Cardiac fibroblast (primary cell): ENCODE results near the gene SLC2A8.

Experiments
- DNase-seq, 2 donors: peaks; one replicate each; pipeline versions ENCODE4 v3.0.0 to v3.0.0-alpha.2; 2010; ENCODE audit warnings: low read depth in 2 of 2
- H3K4me3 ChIP-seq, 2 donors: replicated peaks in 1 of 2; 1 replicate in 1 of 2; 2 replicates in 1 of 2; pipeline ENCODE4 v1.5.1; 2011; ENCODE audit warnings: low read depth in 2 of 2, low read length in 2 of 2, mild to moderate bottlenecking in 2 of 2, moderate library complexity in 1 of 2
- TF ChIP-seq, protein P1 (sequence below): IDR thresholded peaks from one replicate; pipeline ENCODE4 v1.5.1; 2011; ENCODE audit warnings: low read depth, mild to moderate bottlenecking, low read length, inconsistent platforms

The SLC2A8 gene

DNA sequence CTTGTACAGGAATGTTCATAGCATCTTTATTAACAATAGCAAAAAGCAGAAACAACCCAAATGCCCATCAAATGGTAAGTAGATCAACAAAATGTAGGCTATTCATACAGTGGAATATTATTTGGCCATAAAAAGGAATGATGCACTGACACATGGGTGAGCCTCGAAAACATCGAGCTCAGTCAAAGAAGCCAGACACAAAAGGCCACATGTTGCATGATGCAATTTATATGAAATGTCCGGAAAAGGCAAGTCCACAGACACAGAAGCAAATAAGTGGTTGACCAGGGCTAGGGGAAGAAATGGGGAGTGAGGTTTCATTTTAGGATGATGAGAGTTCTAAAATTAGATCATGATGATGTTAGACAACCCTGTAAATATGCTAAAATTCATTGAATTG, 16.5 kb upstream of the SLC2A8 start:
- no peak for DNase-seq
- H3K4me3 ChIP-seq, result no peak overlapping the region
- TF ChIP-seq, protein P1, sequence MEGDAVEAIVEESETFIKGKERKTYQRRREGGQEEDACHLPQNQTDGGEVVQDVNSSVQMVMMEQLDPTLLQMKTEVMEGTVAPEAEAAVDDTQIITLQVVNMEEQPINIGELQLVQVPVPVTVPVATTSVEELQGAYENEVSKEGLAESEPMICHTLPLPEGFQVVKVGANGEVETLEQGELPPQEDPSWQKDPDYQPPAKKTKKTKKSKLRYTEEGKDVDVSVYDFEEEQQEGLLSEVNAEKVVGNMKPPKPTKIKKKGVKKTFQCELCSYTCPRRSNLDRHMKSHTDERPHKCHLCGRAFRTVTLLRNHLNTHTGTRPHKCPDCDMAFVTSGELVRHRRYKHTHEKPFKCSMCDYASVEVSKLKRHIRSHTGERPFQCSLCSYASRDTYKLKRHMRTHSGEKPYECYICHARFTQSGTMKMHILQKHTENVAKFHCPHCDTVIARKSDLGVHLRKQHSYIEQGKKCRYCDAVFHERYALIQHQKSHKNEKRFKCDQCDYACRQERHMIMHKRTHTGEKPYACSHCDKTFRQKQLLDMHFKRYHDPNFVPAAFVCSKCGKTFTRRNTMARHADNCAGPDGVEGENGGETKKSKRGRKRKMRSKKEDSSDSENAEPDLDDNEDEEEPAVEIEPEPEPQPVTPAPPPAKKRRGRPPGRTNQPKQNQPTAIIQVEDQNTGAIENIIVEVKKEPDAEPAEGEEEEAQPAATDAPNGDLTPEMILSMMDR, result no peak

DNA sequence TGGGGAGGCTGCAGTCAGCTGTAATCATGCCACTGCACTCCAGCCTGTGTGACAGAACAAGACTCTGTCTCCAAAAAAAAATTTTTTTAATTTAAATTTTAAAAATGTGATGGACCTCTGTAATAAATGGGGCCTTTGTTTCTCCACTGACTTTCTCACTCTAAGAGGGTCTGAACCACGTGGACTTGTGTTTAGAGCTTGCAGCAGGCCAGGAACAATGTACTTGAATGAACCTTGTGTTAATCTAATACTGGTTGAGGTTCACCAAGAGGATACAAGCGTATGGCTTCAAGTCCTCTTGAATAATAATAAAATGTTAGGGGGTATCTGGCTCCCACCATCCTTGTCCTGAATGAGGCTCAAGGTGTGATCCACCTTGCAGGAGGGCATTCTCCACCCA, 14.4 kb upstream of the SLC2A8 start:
- TF ChIP-seq, protein P1, result no peak
- DNase-seq, result no peak
- H3K4me3 ChIP-seq, result no peak overlapping the region

DNA sequence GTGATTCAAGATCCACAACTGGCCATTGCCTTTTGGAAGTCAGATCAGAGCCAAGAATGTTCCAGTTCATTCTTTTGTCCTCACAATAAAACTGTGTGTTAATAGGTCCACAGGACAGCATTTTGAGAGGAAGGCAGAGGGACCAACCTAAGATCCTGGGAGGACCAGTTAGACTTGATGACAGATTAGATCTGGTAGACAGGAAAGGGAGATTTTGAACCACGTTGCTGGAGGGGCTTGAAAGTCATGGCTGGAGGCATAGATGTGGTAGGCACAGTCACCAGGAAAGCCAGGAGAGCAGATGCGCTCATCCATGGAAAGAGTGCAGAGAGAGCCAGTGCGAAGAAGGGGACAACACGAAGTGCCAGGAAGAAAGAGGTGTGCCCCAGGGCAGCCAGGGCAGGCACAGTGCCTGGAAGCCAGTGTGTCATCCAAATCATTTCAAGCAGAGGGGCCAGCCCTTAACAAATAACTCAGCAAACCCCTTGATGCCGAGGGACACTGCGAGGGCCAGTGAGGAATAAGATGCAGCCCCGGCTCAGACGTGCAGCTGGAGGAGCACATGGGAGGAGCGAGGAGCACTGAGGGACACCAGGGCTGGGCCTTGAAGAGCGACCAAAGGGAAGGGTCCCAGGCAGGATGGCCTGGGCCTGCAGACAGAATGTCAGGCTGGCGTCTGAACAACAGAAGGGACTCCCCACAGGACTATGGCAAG, 12.8 kb upstream of the SLC2A8 start:
- DNase-seq, result no peak
- TF ChIP-seq, protein P1, result no peak
- H3K4me3 ChIP-seq, result no peak overlapping the region

DNA sequence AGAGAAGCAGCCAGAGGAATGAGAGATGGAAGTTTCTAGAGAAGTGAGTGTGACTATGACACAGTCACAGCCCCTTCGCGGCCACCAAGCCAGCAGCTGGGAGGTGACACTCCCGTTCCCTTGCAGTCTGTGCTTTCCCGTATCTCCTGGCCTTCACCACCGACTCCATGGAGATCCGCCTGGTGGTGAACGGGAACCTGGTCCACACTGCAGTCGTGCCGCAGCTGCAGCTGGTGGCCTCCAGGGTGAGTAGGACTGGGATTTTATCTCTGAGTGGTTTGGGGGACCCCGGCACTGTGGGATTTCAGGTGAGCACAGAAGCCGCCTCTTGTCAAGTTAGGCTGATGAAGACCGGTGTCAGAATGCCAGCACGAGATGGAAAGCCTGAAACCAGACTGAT, 12.1 kb upstream of the SLC2A8 start:
- TF ChIP-seq, protein P1, result no peak
- no peak overlapping the region for H3K4me3 ChIP-seq
- DNase-seq, result no peak

DNA sequence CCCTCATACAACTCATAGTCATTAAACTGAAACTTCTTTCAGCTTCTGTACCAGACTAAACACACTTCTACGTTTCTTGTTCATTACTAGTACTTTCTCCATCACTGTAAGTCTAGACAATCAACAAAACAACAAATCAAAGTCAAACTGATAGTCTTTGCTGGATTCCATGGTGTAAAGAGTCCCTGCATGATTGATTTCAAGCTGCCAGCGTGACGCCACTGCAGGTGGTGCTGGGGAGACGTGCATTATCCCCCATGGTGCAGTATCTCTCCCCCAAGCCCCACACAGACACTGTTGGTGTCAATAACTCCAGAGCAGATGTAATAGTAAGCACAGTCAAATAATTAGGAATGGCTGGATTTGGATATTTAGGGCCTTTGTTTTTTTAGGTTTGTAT, 10.7 kb upstream of the SLC2A8 start:
- no peak for DNase-seq
- no peak overlapping the region for H3K4me3 ChIP-seq

DNA sequence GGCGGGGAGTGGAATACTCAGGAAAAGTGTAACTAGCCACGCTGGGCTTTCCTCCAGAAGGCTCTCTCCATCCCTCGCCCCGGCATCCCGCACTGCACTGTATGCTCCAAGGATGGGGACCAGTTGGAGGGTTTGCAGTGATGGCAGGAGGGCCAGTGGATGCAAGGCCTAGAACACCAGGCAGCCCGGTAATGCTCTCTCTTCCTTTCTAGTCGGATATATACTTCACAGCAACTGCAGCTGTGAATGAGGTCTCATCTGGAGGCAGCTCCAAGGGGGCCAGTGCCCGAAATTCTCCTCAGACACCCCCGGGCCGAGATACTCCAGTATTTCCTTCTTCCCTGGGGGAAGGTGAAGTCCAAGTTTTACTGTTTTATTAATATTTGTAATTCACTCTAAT, 10.0 kb upstream of the SLC2A8 start:
- H3K4me3 ChIP-seq, result no peak overlapping the region
- no peak for DNase-seq
- TF ChIP-seq, protein P1, result no peak

More for the DNA sequence above, 10.7 kb upstream of the SLC2A8 start:
- TF ChIP-seq, protein P1, result no peak
